Mesenchymal stem cell (in vitro differentiated cells and primary cell): ENCODE data around the gene PRKAR2B.
A peak's percentile ranks its signal among the peaks of the same experiment; 100 is the strongest.

Source experiments
- DNase-seq: peaks from one replicate; pipeline ENCODE4 v3.0.0-alpha.2; 2013
- H2AFZ ChIP-seq: one replicate; pipeline ENCODE4 v1.6.1; 2013; ENCODE audit warnings: low read depth, mild to moderate bottlenecking, control low read depth, inconsistent platforms, low read length, moderate library complexity
- H2AK5ac ChIP-seq: 2 replicates; pipeline ENCODE4 v1.6.1; 2013; ENCODE audit warnings: low read length, moderate library complexity, mild to moderate bottlenecking, inconsistent platforms; ENCODE audit not compliant: severe bottlenecking
- H2BK120ac ChIP-seq: one replicate; pipeline ENCODE4 v1.6.1; 2013; ENCODE audit warnings: low read depth, mild to moderate bottlenecking, inconsistent platforms, low read length, moderate library complexity
- H2BK12ac ChIP-seq, 2 experiments: one replicate each; pipeline ENCODE4 v1.6.1; 2013; ENCODE audit warnings: inconsistent platforms in 2 of 2, low read length in 2 of 2, mild to moderate bottlenecking in 2 of 2, moderate library complexity in 2 of 2, control low read depth in 1 of 2
- H2BK15ac ChIP-seq: one replicate; pipeline ENCODE4 v1.6.1; 2013; ENCODE audit warnings: mild to moderate bottlenecking, low read depth, inconsistent platforms; ENCODE audit not compliant: poor library complexity, severe bottlenecking
- H2BK5ac ChIP-seq: 2 replicates; pipeline ENCODE4 v1.6.1; 2013; ENCODE audit warnings: low read depth, mild to moderate bottlenecking, low read length, control low read depth, inconsistent platforms; ENCODE audit not compliant: poor library complexity, severe bottlenecking
- H3K14ac ChIP-seq, 2 experiments: one replicate each; pipeline ENCODE4 v1.6.1; 2013; ENCODE audit warnings: inconsistent platforms in 2 of 2, low read length in 2 of 2, control low read depth in 1 of 2, mild to moderate bottlenecking in 1 of 2, moderate library complexity in 1 of 2
- H3K18ac ChIP-seq, 2 experiments: one replicate each; pipeline ENCODE4 v1.6.1; 2013; ENCODE audit warnings: inconsistent platforms in 2 of 2, low read length in 2 of 2, control low read depth in 1 of 2, low read depth in 1 of 2, mild to moderate bottlenecking in 1 of 2
- H3K23ac ChIP-seq, 2 experiments: one replicate each; pipeline ENCODE4 v1.6.1; 2013; ENCODE audit warnings: inconsistent platforms in 2 of 2, low read length in 2 of 2, mild to moderate bottlenecking in 2 of 2, moderate library complexity in 2 of 2, control low read depth in 1 of 2
- H3K27ac ChIP-seq: 2 replicates; pipeline ENCODE4 v1.5.1; 2013; ENCODE audit warnings: mild to moderate bottlenecking, moderate library complexity, low read length, control low read depth, inconsistent platforms; ENCODE audit not compliant: poor library complexity, severe bottlenecking
- H3K27me3 ChIP-seq, 2 experiments: 2 replicates each; pipeline versions ENCODE4 v1.6.1 to v1.7.0; 2013; ENCODE audit warnings: low read length in 2 of 2, mild to moderate bottlenecking in 2 of 2, moderate library complexity in 2 of 2, control low read depth in 1 of 2, inconsistent platforms in 1 of 2; ENCODE audit not compliant: control insufficient read depth in 1 of 2, insufficient read depth in 1 of 2
- H3K36me3 ChIP-seq, 2 experiments: 2 replicates each; pipeline versions ENCODE4 v1.6.1 to v1.7.0; 2013; ENCODE audit warnings: low read length in 2 of 2, control low read depth in 1 of 2, inconsistent platforms in 1 of 2, low read depth in 1 of 2, mild to moderate bottlenecking in 1 of 2; ENCODE audit not compliant: insufficient read depth in 2 of 2, control insufficient read depth in 1 of 2
- H3K4ac ChIP-seq, 2 experiments: one replicate each; pipeline ENCODE4 v1.6.1; 2013; ENCODE audit warnings: inconsistent platforms in 2 of 2, low read length in 2 of 2, mild to moderate bottlenecking in 2 of 2, moderate library complexity in 2 of 2, control low read depth in 1 of 2, low read depth in 1 of 2
- H3K4me1 ChIP-seq: 2 replicates; pipeline ENCODE4 v1.6.1; 2013; ENCODE audit warnings: low read depth, low read length, control low read depth; ENCODE audit not compliant: control insufficient read depth, insufficient read depth
- H3K4me2 ChIP-seq: 2 replicates; pipeline ENCODE4 v1.6.1; 2013; ENCODE audit warnings: low read length, mild to moderate bottlenecking, inconsistent platforms; ENCODE audit not compliant: poor library complexity, severe bottlenecking
- H3K4me3 ChIP-seq, 2 experiments: 2 replicates each; pipeline versions ENCODE4 v1.5.1 to v1.7.0; 2013; ENCODE audit warnings: low read length in 2 of 2, mild to moderate bottlenecking in 2 of 2, control low read depth in 1 of 2, low read depth in 1 of 2; ENCODE audit not compliant: insufficient read depth in 1 of 2
- H3K79me1 ChIP-seq: replicated peaks from 2 replicates; pipeline ENCODE4 v1.6.1; 2013; ENCODE audit warnings: mild to moderate bottlenecking, control low read depth, low read length, inconsistent platforms; ENCODE audit not compliant: poor library complexity, severe bottlenecking
- H3K9ac ChIP-seq: 2 replicates; pipeline ENCODE4 v1.7.0; 2013; ENCODE audit warnings: mild to moderate bottlenecking, low read length, moderate library complexity
- H3K9me3 ChIP-seq: 2 replicates; pipeline ENCODE4 v1.7.0; 2013; ENCODE audit warnings: mild to moderate bottlenecking, low read length; ENCODE audit not compliant: control insufficient read depth
- H4K8ac ChIP-seq: one replicate; pipeline ENCODE4 v1.6.1; 2013; ENCODE audit warnings: inconsistent platforms, mild to moderate bottlenecking, low read length, moderate library complexity
- H4K91ac ChIP-seq: one replicate; pipeline ENCODE4 v1.6.1; 2013; ENCODE audit warnings: mild to moderate bottlenecking, low read length, inconsistent platforms
- WGBS: methylation state at CpG from one replicate; pipeline ENCODE4 v1.1.7; 2013; ENCODE audit warnings: mixed read lengths; 5-methylcytosine and 5-hydroxymethylcytosine counted together

Gene PRKAR2B

GRCh38 chr7:107111196-107111595 is 66.7 kb downstream of the PRKAR2B start:
- H2BK120ac ChIP-seq, result no peak overlapping the region
- no peaks in the 10 kb centered on the region for H3K36me3 ChIP-seq

GRCh38 chr7:107113866-107114265 is 69.4 kb downstream of the PRKAR2B start:
- Histone ChIP-seq H3K14ac (no peak overlapping the region), H2BK120ac (no peak overlapping the region), H3K18ac (no peak overlapping the region), H3K4me3 (no peak overlapping the region), H3K9ac (no peak overlapping the region), H3K4ac (no peak overlapping the region), H3K4me1 (peaks cover 2% of the 10 kb centered on the region), H3K9me3 (no peaks in the 10 kb centered on the region), H2BK15ac (no peak overlapping the region), H3K36me3 (no peaks in the 10 kb centered on the region), H3K27ac (no peak overlapping the region), H3K4me2 (no peak overlapping the region), H3K27me3 (no peaks in the 10 kb centered on the region), H3K23ac (no peak overlapping the region), H2AFZ (no peak overlapping the region), H4K8ac (no peak overlapping the region), H4K91ac (no peak overlapping the region), H3K79me1 (no peaks in the 10 kb centered on the region), H2BK12ac (no peak overlapping the region), H2AK5ac (no peak overlapping the region), H2BK5ac (no peak overlapping the region)
- WGBS, result 92% methylated on average over 4 of the region's 5 CpGs
- no peak for DNase-seq

More at GRCh38 chr7:107111196-107111595, 66.7 kb downstream of the PRKAR2B start:
- Histone ChIP-seq H3K27me3 (no peaks in the 10 kb centered on the region), H3K79me1 (no peaks in the 10 kb centered on the region), H3K14ac (peak overlapping the region in 1 of 2 experiments; percentile 35), H3K4me2 (no peak overlapping the region), H3K9ac (no peak overlapping the region), H2AFZ (no peak overlapping the region), H3K23ac (no peak overlapping the region), H2AK5ac (peak overlapping the region; percentile 49), H4K91ac (no peak overlapping the region), H4K8ac (no peak overlapping the region), H3K4me1 (no peaks in the 10 kb centered on the region), H3K18ac (peak overlapping the region in 1 of 2 experiments; percentile 50), H3K9me3 (no peaks in the 10 kb centered on the region), H3K4ac (no peak overlapping the region), H2BK12ac (peak overlapping the region in 1 of 2 experiments; percentile 6), H2BK15ac (no peak overlapping the region), H2BK5ac (no peak overlapping the region), H3K27ac (no peak overlapping the region), H3K4me3 (no peak overlapping the region)
- 100% methylated on average over 1 of the region's 1 CpG for WGBS
- no peak for DNase-seq

GRCh38 chr7:107115114-107115513 is 70.6 kb downstream of the PRKAR2B start:
- Histone ChIP-seq H4K8ac (no peak overlapping the region), H3K36me3 (no peaks in the 10 kb centered on the region), H3K4me3 (no peak overlapping the region), H2BK12ac (no peak overlapping the region), H3K9me3 (no peaks in the 10 kb centered on the region), H2AFZ (no peak overlapping the region), H3K79me1 (no peaks in the 10 kb centered on the region), H2AK5ac (no peak overlapping the region), H3K23ac (no peak overlapping the region), H3K18ac (no peak overlapping the region), H3K4me2 (no peak overlapping the region), H3K4me1 (peaks cover 2% of the 10 kb centered on the region), H2BK5ac (no peak overlapping the region), H3K4ac (no peak overlapping the region), H2BK15ac (no peak overlapping the region), H3K27ac (no peak overlapping the region), H3K9ac (no peak overlapping the region), H3K14ac (no peak overlapping the region), H2BK120ac (no peak overlapping the region), H4K91ac (no peak overlapping the region), H3K27me3 (no peaks in the 10 kb centered on the region)
- 95% methylated on average over 3 of the region's 3 CpGs for WGBS
- DNase-seq, result no peak

- Histone ChIP-seq H3K4ac (no peak overlapping the region), H3K27me3 (no peaks in the 10 kb centered on the region), H3K27ac (no peak overlapping the region), H4K8ac (no peak overlapping the region), H2BK5ac (no peak overlapping the region), H3K23ac (no peak overlapping the region), H2BK15ac (no peak overlapping the region), H3K9me3 (no peaks in the 10 kb centered on the region), H2AFZ (no peak overlapping the region), H3K9ac (no peak overlapping the region), H4K91ac (no peak overlapping the region), H2BK12ac (no peak overlapping the region), H3K36me3 (no peaks in the 10 kb centered on the region), H3K14ac (no peak overlapping the region), H3K4me3 (no peak overlapping the region), H2AK5ac (no peak overlapping the region), H3K18ac (no peak overlapping the region), H3K4me2 (no peak overlapping the region), H2BK120ac (no peak overlapping the region), H3K4me1 (peaks cover 2% of the 10 kb centered on the region), H3K79me1 (no peaks in the 10 kb centered on the region)
- DNase-seq, result no peak
- 96% methylated on average over 5 of the region's 7 CpGs for WGBS
Measured at GRCh38 chr7:107115762-107116540, 71.4 kb downstream of the PRKAR2B start.
